Rectal smooth muscle tissue (tissue), 1 donor: Measurements from ENCODE around the gene TMC3.
"Not testable (repeated sequence)": the region's sequence is repeated elsewhere in the genome, so short reads cannot be mapped to it uniquely, and the experiment has no call there.

ENCODE experiments used
- H3K27ac ChIP-seq: one replicate; pipeline ENCODE4 v1.7.0; 2013; ENCODE audit warnings: low read depth, low read length, inconsistent platforms
- H3K27me3 ChIP-seq: one replicate; pipeline ENCODE4 v1.7.0; 2013; ENCODE audit warnings: low read length; ENCODE audit not compliant: control insufficient read depth, insufficient read depth
- H3K36me3 ChIP-seq: one replicate; pipeline ENCODE4 v1.7.0; 2013; ENCODE audit warnings: low read length; ENCODE audit not compliant: control insufficient read depth, insufficient read depth
- H3K4me1 ChIP-seq: one replicate; pipeline ENCODE4 v1.7.0; 2013; ENCODE audit warnings: low read length; ENCODE audit not compliant: control insufficient read depth, insufficient read depth
- H3K4me3 ChIP-seq: one replicate; pipeline ENCODE4 v1.7.0; 2013; ENCODE audit warnings: low read length
- H3K9ac ChIP-seq: one replicate; pipeline ENCODE4 v1.7.0; 2013; ENCODE audit warnings: low read length

Gene TMC3

DNA sequence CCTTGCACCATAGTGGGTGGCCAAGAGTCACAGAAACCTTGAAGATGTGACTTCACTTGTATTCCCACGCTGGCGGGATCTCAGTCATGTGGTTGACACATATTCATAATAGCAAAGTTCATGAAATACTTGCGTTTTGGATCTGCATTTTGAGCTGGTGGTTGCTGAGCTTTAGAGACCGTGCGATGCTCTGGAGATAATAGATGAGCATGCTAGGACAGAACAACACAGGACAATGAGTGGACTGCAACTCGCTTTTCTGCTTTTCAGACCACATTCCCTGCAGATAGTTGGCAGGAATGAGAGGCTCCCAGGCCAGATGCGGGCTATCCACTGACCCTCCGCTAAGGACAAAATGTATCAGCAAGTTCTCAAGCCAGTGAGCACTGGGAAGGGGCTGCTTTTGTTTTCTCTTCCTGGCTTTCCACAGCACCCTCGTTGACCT is 36.3 kb downstream of the TMC3 start:
- H3K27ac ChIP-seq: no peak overlapping the region

DNA sequence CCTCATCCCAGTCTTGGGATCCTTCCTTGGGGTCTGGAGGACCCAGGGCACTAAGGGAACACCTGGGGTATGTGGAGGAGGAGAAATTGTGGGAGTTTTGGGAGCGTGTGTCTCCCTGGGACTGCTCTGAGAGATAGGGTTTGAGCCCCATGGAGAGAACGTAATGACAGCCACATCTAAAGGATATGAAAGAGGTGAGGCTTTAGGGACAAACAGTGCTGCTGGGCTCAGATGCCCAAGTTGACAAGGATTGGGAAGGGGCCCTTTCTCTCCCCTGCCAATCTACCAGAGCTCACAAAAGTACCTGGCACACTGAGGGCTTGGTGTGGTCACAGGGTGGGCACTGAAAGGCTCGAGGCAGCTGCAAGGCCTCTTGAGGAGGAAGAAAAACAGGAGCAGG is 36.8 kb downstream of the TMC3 start:
- H3K27ac ChIP-seq: no peak overlapping the region
- H3K4me1 ChIP-seq: peaks cover 11% of the 10 kb centered on the region
- H3K4me3 ChIP-seq: no peak overlapping the region
- no peaks in the 10 kb centered on the region for H3K36me3 ChIP-seq
- no peak overlapping the region for H3K9ac ChIP-seq
- no peaks in the 10 kb centered on the region for H3K27me3 ChIP-seq

More for the DNA sequence above, 36.3 kb downstream of the TMC3 start:
- Histone ChIP-seq H3K36me3 (no peaks in the 10 kb centered on the region), H3K4me3 (no peak overlapping the region), H3K4me1 (peaks cover 11% of the 10 kb centered on the region), H3K9ac (no peak overlapping the region), H3K27me3 (no peaks in the 10 kb centered on the region)

DNA sequence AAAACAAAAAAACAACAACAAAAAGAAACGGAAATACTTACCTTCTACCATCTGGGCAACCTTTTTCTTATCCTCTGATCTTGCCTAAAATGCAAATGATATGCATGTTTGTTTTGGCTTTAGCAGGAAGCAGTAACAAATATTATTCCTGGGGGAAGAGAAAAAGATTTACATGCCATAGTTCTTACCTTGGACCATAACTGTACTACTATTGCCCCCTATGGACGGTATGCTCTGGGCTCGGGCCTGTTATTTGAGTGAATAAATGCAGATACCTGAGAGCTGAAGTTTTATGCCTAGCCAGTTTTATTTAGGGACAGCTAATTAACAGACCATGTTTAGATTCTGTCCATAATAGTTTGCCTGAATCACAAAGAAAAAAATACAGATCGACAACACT is 37.4 kb downstream of the TMC3 start:
- no peak overlapping the region for H3K4me3 ChIP-seq
- no peak overlapping the region for H3K27ac ChIP-seq
- H3K4me1 ChIP-seq: peaks cover 11% of the 10 kb centered on the region
- H3K36me3 ChIP-seq: no peaks in the 10 kb centered on the region
- H3K9ac ChIP-seq: no peak overlapping the region
- no peaks in the 10 kb centered on the region for H3K27me3 ChIP-seq

DNA sequence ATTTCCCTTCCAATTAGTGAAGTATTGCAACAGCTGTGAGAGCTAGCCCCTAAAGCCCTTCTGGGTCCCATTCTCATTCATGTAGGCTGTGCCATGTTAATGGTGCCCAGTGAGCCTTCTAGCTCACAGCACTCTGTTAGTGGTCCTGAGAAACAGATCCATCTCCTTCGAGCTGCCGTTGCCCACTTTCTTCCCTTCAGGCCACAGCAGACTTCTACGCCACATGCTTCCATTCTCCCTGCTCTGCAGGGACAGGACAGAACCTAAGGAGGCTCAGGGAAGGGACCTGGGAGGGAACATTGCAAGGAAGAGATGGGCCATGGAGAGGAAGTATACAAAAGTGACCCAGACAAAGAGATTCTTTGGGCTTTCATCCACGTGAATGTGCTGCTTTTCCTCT is 38.4 kb downstream of the TMC3 start:
- Histone ChIP-seq H3K4me1 (peaks cover 11% of the 10 kb centered on the region), H3K36me3 (no peaks in the 10 kb centered on the region), H3K27ac (no peak overlapping the region), H3K27me3 (no peaks in the 10 kb centered on the region), H3K9ac (no peak overlapping the region), H3K4me3 (no peak overlapping the region)

DNA sequence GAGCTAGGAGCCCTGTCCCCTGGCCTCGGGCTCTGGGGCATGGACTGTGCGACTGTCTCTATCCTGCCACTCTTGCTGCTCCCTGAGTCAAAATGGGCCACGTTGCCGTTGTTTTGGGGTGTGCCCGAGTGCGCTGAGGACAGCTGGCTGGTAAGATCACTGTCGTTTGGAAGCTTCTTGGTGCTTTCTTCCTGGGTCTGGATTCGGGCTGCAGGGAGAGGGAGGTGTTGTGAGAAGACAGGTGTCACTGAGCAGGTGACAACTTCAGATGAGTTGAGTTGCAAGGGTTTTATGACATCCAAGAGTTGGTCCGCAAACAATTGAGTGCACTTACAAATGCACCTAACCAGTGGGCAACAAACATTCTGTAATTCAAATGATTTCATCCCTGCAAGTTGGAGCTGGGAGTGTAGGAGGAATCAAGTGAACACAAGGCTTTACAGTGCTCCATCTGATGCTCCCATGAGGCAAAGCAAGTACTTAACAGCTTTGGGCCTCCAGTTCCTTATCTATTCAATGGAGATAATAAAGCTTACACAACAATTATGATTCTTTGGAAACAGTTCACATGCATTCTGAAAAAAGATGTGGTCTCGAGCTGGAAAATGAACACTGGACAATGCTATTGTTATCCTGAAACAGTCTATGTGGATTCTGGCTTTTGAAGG is 39.1 kb downstream of the TMC3 start:
- peaks cover 11% of the 10 kb centered on the region for H3K4me1 ChIP-seq
- no peak overlapping the region for H3K4me3 ChIP-seq
- H3K36me3 ChIP-seq: no peaks in the 10 kb centered on the region
- H3K27ac ChIP-seq: no peak overlapping the region
- H3K27me3 ChIP-seq: no peaks in the 10 kb centered on the region
- no peak overlapping the region for H3K9ac ChIP-seq

DNA sequence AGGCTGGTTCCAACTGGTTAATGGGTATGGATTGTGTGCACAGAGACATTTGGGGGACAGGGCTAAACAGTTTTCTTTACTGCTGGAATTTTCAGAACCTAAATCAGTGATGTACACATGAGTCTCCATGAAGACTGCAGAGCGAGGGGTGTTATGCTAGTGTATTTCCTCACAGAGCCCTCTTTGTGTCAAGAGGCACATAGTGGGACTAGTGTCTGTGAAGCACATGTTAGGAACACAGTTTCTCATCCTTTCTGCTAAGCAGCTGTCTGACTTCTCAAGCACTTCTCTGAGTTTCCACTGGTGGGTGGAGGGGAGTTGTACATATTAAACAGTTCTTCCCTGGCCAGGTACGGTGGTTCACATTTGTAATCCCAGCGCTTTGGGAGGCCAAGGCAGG is 40.6 kb downstream of the TMC3 start:
- H3K27me3 ChIP-seq: no peaks in the 10 kb centered on the region

DNA sequence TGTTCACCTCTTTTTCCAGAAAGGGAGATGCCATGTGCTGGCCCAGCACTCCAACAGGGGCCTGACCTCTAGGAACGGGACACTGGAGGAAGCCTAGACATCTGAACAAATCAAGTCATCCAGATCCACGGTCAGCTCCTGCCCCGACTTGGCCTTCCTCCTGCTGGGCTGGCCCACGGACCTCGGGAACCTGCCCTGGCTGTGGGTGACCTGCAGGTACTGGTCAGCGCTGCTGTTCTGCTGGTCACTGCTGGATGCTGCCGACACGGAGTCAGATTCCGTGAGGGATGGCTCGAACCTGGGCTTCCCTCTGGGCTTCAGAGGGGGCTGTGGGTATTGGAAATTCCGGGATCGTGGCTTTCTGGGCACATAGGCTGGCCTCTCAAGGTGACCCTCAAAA is 41.7 kb downstream of the TMC3 start:
- H3K27me3 ChIP-seq: no peaks in the 10 kb centered on the region
- H3K9ac ChIP-seq: no peak overlapping the region
- no peak overlapping the region for H3K27ac ChIP-seq
- H3K4me3 ChIP-seq: no peak overlapping the region
- H3K36me3 ChIP-seq: no peaks in the 10 kb centered on the region
- no peaks in the 10 kb centered on the region for H3K4me1 ChIP-seq

More for the DNA sequence above, 40.6 kb downstream of the TMC3 start:
- H3K9ac ChIP-seq: no peak overlapping the region
- no peaks in the 10 kb centered on the region for H3K36me3 ChIP-seq
- H3K27ac ChIP-seq: no peak overlapping the region
- H3K4me1 ChIP-seq: no peaks in the 10 kb centered on the region
- H3K4me3 ChIP-seq: no peak overlapping the region

DNA sequence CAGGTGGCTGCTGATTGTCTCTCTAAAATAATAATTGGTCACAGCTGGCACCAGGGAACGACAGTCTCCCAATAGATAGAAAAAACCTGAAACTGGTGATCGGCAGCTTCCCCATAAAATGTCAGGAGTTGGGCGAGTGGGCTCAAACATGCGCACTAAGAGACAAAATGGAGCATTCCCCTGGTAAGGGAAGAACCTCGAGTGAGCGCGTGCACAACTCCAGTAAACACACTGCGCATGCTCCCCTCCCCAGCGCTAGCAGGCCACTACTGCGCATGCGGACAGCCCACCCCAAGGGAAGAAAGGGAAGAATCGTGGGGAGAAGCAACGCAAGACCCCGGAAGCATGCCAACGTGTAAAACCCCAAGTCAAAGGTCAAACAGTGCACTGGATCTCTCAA is 42.4 kb downstream of the TMC3 start:
- Histone ChIP-seq H3K9ac (no peak overlapping the region), H3K27me3 (no peaks in the 10 kb centered on the region), H3K36me3 (no peaks in the 10 kb centered on the region), H3K4me3 (no peak overlapping the region), H3K4me1 (no peaks in the 10 kb centered on the region), H3K27ac (no peak overlapping the region)

DNA sequence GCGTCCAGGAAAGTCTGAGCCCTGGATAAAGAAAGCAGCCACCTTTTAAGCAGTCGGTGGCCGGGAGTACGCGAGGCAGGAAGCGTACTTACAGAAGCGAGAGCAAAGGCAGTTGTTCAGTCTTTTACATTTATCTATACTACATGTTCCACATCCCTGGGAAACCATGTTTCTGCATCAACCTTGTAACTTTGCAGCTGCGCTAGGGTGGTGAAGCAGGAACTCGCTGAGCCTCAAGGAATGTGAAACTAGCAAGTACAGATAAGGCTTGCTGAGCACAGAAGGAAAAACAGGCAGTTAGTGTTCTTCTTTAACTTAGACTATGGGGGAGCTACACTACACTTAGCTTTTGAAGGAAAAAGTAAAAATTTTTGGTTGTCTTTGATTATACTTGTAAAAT is 42.9 kb downstream of the TMC3 start:
- not testable (repeated sequence) for H3K27ac ChIP-seq, H3K4me1 ChIP-seq, H3K36me3 ChIP-seq, H3K27me3 ChIP-seq, H3K9ac ChIP-seq, H3K4me3 ChIP-seq

DNA sequence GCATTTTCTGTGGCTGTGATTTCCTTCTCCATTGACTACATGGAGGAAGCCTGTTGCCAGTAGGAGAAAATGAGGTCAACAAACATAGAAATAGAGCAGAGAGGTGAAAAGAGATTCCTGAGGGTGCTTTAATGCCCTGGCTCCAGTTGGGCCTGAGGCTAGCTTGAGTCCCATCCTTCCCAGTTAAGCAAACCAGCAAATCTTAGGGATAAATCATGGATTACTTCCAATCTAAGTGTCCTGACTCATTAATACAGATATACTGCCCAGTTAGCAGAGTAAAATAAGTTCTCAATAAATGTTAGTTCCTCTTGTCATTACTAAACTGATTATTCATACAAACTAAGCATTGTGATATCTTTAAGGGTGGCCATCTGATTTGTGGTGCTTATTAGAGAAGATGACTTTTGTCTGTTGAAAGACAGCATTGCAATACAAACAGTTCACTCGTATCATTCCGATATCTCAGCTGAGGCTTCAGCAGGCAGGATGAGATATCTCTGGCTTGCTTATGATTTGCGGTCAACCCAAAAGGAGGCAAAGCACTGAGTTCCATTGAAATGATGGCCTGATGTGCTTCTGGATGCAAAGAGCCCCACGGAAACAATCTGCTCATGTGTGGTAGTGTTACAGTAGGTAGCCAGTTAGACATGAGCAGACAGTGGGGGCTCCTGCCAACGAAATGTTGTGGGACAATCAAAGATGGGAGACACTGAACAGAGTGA is 43.5 kb downstream of the TMC3 start:
- Histone ChIP-seq H3K9ac (no peak overlapping the region), H3K27ac (no peak overlapping the region), H3K4me1 (no peaks in the 10 kb centered on the region), H3K4me3 (no peak overlapping the region), H3K27me3 (no peaks in the 10 kb centered on the region), H3K36me3 (no peaks in the 10 kb centered on the region)

DNA sequence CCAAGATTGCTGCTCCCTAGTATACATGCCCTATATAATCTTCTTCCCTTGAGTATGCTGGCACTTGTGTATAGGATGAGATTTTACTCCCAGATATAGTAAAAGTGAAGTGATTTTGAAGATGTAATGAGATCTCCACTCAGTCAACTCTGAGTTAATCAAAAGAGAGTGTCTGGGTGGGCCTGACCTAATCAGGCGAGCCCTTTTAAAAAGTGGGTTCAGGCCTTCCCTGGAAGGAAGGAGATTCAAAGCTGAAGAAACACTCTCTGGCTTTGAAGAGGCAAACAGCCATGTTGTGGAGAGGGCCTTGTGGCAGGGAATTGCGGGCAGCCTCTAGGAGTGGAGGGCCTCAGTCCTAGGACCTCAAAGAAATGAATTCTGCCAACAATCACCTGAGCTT is 44.6 kb downstream of the TMC3 start:
- H3K27ac ChIP-seq: no peak overlapping the region
- H3K36me3 ChIP-seq: no peaks in the 10 kb centered on the region
- no peak overlapping the region for H3K9ac ChIP-seq
- no peak overlapping the region for H3K4me3 ChIP-seq
- H3K4me1 ChIP-seq: no peaks in the 10 kb centered on the region
- no peaks in the 10 kb centered on the region for H3K27me3 ChIP-seq

DNA sequence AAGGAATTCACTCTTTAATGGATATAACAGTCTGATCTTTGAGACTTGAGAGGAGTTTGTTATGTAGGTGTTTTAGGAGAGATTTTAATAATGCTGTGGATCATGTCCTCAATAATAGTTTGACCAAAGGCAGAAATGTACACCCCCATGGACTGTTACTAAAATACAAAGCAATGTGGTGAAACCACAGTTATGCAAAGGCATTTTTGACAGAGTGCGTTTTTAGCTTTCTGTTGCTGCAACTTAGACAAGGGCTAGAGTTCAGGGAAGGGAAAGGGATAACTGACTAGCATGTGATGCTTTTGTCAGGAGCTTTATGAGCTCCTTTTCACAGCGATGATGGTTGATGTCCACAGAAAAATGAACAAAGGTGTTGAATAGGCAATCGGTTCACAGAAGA is 46.5 kb downstream of the TMC3 start:
- Histone ChIP-seq H3K27me3 (no peaks in the 10 kb centered on the region), H3K27ac (no peak overlapping the region), H3K4me3 (no peak overlapping the region), H3K4me1 (no peaks in the 10 kb centered on the region), H3K9ac (no peak overlapping the region), H3K36me3 (no peaks in the 10 kb centered on the region)
